ENCODE data around the gene MC1R.
"Not testable (repeated sequence)": the region's sequence is repeated elsewhere in the genome, so short reads cannot be mapped to it uniquely, and the experiment has no call there.

The MC1R gene

DNA sequence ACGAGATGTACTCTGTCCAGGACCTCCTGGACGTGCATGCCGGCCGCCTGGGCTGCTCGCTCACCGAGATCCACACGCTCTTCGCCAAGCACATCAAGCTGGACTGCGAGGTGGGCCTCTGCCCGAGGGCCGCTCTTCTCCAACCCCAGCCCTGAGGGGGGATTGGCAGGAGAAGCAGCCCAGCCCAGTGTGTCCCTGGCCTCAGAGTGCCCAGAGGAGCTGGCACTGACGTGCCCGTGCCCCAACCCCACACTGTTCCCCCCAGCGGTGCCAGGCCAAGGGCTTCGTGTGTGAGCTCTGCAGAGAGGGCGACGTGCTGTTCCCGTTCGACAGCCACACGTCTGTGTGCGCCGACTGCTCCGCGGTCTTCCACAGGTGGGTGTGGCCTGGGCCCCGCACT lies 45.5 kb downstream of the MC1R start:
- no peak for DNase-seq

DNA sequence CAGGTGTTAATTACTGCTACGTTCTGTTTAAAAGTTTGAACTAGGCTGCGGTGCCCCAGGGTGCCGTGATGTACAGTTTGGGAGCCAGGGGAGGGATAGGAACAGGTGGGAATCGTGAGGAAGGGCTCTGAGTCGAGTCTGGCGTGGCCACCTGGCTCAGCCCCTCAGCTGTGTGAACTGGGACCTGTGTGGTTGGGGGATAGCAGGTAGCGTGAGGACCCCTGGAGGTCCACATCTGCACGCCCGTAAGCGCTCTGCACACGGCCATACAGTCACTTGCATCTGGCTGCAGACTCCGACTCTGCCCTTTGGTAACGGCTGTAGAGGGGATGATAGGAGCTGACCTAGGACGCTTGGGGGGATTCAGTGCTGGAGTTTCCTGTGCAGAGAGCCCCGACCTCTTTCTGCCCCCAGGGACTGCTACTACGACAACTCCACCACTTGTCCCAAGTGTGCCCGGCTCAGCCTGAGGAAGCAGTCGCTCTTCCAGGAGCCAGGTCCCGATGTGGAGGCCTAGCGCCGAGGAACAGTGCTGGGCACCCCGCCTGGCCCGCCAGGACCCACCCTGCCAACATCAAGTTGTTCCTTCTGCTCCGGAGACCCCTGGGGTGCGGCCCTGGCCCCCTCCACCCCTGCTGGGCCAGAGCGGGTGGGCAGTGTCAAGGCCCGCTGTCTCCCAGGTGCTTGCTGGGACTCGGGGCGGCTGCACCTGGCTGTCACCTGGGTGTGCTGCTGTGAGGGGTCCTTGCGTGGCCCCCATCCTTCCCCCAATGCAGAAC lies 47.0 kb downstream of the MC1R start:
- DNase-seq = no peak

DNA sequence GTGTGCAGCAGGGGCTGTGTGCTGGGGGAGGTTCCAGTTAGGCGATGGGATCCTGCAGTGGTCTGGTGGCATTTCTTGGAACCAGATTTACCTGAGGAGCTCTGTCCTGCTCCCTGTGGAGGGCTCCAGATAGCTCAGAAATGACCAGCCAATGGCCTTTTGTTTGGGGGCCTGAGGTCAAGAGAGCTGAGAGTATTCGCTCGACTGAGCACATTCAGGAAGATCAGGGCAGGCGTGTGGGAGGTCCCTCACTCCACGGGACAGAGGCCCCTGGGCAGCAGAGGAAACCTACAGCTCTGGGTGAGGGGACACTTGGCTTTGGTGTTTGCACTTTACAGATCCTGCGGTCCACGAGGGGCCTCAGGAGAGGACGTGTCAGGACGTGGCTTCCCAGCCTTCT lies 48.1 kb downstream of the MC1R start:
- no peak for DNase-seq

DNA sequence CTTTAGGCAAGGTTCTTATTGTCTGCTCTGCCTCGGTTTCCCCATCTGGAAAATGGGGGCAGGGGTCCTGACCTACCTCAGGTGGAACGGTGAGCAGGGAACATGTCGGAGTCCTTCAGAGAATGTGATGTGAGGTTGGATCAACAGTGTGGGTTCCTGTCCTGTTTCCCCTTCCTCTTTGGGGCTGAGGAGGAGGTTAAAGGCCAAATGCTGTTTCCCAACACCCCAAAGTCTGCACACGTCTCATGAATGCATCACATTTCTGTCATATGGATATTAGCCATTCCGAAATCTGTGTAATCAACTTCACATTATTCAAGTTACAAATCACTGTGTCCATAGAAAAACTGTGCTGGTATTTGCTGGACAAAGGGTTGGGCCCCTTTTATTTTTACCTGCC lies 48.8 kb downstream of the MC1R start:
- DNase-seq = not testable (repeated sequence)

DNA sequence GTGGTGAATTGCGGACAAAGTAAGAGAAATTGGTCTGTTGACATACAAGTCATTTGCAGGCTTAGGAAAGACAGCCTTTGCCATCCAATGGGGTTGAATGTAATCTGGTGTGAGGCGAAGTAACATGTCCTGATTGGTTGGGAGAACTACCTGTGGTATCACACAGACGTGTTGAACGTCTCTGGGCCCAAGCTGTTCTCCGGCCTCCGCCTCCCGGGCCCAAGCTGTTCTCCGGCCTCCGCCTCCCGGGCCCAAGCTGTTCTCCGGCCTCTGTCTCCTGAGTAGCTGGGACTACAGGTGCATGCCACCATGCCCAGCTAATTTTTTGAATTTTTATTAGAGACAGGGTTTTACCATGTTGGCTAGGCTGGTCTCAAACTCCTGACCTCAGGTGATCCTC lies 49.4 kb downstream of the MC1R start:
- DNase-seq = not testable (repeated sequence)

DNA sequence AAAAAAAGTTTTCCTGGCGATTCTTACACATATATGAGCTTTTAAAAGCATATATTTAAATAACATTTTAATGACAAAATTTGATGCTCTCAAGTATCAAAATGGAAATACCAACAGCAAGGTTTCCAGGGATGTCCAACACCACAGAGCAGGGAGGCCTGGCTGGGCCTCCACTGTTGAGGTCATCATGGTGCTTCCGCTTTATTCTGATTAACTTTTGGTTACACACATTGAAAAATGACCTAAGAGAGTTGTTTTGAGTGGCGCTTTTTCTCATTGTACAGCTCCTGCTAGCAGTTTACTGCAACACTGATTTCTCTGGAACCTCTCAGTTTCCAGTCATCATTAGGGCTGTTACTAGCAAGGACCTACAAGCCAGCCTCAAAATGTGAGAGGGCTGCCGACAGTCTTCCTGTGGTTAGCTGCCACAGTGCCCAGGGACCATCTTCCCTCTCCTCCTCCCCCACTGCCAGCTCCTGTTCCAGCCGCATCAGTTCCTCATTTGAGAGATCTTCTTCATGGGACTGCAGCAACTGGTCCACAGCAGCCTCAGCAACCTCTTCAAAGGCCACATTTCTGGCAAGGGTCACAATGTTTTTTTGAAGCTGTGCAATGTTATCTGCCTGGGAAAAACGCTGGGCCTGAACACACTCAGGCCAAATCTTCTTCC lies 51.2 kb downstream of the MC1R start:
- no peak for DNase-seq

Data from cortex of kidney (tissue), 1 donor.